RCC 7860 (cell line): ENCODE measurements around the gene ATXN7L1.
A peak's percentile ranks its signal among the peaks of the same experiment; 100 is the strongest.
"Not testable (repeated sequence)": the region's sequence is repeated elsewhere in the genome, so short reads cannot be mapped to it uniquely, and the experiment has no call there.

Experiments
- DNase-seq: peaks from one replicate; pipeline ENCODE4 v3.0.0-alpha.2; 2015; ENCODE audit warnings: low spot score
- FAIRE-seq: peaks from 2 replicates; lab custom pipeline; 2012; peaks lifted over from hg19 to GRCh38; lab: Jason Lieb, UNC

ATXN7L1 gene

DNA sequence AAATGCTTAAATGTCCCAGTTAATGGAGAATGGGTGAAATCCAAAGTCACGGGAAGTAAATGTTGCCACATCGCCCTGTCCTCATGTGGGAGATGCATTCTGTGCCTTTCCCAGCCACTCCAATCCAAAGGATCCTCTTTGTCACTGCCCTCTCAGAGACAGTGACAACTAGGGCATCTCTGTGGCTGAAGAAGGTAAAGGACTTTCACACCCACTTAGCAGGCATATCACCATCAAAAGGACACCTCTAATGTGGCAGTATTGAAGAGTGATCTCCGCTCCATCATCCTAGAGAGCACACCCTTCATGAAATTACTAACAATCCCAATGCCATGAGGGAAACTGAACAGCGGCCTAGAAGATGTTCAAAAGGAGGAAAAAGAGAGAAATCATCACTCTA is 13.6 kb downstream of the ATXN7L1 start:
- FAIRE-seq = no peak

DNA sequence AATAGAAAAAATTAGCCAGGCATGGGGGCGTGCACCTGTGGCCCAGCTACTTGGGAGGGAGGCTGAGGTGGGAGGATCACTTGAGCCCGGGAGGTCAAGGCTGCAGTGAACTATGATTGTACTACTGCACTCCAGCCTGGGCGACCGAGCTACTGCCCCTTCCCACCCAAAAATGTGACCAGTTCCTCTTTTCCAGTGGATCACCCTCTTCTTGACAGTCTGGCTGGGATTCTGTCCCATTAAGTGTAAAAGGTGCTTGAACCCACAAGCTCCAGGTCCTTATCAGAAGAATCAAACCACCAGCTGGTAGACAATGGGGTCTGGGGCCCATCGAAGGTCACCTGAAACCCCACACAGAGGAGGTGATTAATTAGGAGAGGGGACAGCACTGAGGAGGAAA is 14.1 kb downstream of the ATXN7L1 start:
- DNase-seq (no peak), FAIRE-seq (no peak)

More for the DNA sequence above, 13.6 kb downstream of the ATXN7L1 start:
- no peak for DNase-seq

DNA sequence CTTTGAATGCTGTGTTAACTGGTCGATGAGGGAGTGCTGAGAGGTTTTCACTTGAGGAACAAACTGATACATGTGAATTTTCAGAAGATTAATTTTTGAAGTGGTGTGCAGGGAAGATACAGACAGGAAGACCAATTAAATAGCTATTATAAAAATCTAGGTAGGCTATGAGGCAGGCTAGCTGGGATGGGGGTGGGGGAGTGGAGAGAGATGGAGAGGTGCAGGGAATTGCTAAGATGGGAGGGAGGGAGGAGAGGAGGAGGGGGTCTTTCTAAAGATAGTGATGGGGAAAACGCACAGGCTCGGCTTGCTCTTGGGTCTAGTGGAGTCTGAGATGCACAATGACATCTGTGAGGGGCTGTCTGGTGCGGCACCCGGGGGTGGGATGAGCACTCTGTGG is 15.2 kb downstream of the ATXN7L1 start:
- FAIRE-seq (no peak), DNase-seq (no peak)

DNA sequence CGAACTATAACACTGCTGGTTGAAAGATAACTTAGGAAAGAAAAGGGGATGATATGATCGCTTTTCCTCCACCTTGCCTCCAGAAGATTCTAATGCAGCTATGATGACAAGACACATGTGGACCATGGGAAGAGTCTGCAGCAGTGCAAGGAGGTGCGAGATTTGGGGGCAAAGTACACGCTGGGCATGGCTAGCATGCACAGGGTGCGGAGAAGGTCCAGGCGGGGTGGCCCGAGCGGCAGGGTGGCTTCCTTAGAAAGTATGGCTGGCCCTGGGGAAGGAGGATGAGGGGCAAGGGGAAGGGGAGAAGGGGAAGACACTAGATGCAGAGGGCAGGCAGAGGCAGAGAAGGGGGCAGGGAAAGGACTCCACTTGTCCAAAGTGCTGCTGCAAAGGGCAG is 15.6 kb downstream of the ATXN7L1 start:
- FAIRE-seq (no peak), DNase-seq (no peak)

DNA sequence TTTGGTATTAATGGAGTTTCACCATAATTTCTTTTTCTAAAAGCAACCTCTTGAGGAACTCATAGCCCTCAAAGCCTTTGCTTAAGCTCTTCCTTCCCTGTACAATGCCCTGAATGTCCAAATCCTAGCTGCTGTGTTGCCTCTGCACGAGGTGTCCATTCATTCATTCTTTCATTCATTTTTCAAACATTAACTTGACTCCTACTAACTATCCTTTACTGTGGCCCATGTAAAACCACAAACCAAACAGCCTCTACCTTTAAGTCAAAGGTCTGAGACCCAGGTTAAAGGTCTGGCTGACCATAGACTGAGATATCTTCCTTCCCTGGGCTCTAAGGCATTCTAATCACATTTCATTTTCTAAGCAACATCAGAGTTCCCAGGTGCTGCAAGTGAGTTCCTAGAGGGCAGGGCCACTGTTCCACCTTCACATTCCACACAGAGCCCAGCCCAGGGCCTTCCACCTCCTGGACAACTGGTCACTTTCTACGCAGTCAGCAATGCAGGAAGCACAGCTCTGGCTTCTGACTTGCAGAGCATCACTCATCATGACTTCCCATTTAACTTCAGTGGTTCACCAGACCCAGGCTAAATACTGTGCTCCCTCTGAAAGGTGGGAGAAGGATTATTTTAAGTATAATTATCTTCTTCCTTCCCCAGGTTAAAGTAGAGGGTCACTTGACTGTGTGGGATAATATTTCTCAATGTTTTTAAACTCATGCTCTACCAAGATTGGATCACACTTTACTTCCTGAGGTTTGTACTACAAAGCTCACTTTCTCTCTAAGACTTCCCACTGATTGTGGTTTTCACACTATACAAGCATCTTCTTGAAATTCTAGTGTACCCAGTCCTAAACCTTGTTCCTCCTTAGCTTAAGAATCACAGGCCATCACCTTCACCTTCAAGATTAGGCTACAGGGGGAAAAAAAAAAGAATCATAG is 19.1 kb downstream of the ATXN7L1 start:
- no peak for FAIRE-seq
- DNase-seq = no peak

DNA sequence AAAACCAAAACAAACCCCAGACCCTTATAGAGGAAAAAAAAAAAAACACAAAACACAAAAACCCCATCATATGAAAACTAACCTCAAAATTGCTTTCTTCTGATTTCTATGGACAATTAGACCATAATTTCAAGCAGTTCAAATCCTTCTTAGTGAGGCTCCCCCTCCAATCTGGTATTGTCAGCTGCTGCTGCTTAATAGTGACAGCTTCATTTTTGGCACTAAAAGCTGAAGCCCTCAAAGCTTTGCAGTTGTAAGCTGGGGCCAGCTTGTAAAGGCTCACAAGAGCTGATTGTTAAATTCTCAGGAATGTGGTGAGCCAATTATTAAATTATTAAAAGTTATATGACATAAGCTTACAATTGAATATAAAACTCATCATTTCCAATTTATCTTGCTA is 21.9 kb downstream of the ATXN7L1 start:
- FAIRE-seq (no peak), DNase-seq (no peak)

DNA sequence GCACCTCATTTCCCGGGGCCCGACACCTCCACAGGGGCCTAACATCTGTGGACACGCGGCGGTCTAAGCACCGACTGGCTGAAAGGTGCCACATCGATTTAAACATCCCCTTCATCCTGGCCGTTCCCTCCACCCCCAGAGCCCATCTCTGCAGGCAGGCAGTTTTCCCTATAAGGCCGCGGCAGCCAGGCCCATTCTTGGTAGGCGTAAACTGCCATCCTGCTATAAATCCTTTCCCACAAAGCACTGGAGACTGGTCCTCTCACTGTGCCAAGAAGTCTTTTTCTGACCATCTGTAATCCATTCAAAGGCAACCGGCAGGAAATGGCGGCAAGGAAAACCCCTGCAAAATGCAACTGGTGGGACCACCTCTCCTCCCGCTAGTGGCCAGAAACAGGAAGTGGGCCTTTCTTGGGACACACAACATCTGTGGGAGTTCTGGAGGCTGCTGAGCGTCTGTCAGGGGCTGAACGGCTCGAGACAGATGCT is 22.4 kb downstream of the ATXN7L1 start:
- no peak for FAIRE-seq
- DNase-seq = no peak

DNA sequence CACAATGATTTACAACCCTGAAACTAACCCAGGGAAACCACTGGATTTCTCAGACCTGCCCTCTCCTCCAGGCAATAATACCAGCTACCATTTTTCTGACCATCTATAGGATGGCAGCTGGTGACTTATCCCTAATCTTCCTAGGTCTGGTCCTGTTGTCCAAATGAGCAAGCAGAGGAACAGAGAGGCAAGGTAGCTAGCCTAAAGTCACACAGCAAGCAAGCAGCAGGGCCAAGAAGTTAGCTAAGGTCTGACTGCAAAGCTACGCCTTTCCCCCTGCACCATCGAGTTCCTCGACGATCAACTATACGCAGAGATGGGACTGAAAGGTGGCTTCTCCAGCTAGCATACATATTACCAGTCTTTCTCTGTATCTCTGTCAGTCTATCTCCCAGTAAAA is 25.3 kb downstream of the ATXN7L1 start:
- FAIRE-seq = no peak
- DNase-seq = no peak

DNA sequence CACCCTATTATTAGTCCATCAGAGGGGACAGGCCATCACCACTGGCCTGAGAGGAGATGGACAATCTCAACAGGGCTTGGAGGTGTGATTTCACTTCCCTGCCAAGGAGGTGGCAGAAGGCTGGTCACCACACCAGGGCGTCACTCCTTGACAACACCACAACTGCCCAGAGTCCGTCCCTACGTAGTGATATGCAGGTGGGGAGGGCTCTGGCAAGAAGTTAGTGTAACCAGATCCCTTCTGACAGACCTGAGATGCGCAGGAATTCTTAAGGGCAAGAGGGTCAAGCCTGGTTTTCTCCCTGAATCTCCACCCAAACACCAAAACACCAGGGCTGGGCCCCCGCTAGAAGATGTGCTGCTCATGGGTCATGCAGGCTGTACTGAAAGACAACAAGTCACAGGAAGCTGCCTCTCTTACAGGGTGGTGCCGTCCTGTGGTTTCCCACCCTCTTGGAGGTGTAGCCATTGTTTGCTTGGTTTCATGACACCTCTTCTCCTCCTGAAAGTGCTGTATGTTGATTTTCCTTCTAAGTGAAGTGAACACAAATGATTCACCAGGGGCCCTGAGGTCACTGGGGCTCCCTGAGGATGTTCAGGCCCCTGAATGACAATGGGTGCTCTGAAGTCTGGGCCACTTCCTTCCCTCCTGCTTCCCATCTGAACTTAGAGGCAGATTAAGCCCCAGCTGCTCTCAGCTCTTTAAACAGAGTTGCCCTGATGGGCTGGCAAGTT is 27.1 kb downstream of the ATXN7L1 start:
- peak; percentile 60 for DNase-seq
- FAIRE-seq = no peak

DNA sequence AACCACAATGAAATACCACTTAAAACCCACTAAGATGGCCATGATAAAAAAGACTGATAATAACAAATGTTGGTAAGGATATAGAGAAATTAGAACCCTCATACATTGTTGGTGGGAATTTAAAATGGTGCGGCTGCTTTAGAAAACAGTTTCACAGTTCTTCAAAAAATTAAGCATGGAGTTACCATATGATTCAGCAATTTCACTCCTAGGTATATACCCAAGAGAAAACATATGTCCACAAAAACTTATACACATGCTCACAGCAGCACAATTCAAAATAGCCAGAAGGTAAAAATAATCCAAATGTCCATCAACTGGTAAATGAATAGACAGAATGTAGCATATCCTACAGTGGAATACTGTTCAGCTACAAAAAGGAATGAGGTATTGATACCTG is 30.0 kb downstream of the ATXN7L1 start:
- DNase-seq (no peak), FAIRE-seq (no peak)

DNA sequence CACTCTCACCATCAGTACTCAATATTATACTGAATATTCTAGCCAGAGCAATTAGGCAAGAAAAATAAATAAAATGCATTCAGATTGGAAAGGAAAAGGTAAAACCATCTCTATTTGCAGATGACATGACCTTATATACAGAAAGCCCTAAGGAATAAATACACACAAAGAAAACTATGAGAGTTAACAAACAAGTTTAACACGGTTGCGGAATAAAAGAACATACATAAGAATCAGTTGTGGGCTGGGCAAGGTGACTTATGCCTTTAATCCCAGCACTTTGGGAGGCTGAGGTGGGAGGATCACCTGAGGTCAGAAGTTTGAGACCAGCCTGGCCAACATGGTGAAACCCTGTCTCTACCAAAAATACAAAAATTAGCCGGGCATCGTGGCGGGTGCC is 31.7 kb downstream of the ATXN7L1 start:
- not testable (repeated sequence) for FAIRE-seq

DNA sequence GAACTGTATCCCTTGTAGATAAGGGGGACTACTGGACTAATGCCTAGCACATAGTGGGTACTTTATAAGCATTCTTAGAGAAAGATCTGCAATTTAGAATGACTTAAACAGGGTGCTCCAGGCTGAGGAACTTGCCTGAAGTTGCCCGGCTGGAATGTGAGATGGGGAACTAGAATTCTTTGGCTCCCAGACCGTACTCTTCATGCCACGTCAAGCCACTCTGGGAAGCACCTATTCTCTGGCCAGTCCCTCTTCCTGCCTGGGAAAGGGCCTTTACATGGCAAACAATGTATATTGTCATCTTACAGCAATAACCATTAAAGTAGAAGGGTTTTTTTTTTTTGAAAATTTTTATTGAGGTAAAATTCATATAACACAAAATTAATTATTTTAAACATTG is 34.5 kb downstream of the ATXN7L1 start:
- DNase-seq (no peak), FAIRE-seq (no peak)

More for the DNA sequence above, 31.7 kb downstream of the ATXN7L1 start:
- DNase-seq = not testable (repeated sequence)

DNA sequence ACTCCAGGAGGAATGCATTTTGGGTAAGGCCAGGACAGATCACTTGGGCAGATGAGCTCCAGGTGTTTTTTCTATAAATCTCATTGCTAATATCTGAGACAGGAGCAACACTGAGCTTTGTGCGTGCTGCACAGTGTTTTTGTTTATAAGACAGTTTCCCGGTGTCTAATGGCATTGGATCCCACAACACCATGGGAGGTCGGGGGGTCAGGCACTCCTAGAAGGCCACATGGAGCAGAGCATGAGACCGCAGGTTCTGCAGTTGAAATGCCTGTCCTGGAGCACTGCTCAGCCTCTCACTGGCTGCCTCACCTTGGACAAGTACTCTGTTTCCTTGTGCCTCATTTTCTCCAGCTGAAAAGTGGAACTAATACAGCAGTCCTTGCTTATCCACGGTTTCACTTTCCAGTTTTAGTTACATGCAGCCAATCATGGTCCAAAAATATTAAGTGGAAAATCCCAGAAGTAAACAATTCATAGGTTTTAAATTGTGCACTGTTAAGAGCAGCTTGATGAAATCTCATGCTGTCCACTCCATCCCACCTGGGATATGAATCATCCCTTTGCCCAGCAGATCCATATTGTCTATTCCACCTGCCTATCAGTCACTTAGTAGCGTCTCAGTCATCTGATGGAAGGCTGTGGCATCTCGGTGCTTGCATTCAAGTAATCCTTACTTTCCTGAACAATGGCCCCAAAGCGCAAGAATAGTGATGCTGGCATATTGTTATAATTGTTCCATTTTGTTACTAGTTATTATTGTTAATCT is 35.2 kb downstream of the ATXN7L1 start:
- DNase-seq = no peak
- FAIRE-seq = no peak

DNA sequence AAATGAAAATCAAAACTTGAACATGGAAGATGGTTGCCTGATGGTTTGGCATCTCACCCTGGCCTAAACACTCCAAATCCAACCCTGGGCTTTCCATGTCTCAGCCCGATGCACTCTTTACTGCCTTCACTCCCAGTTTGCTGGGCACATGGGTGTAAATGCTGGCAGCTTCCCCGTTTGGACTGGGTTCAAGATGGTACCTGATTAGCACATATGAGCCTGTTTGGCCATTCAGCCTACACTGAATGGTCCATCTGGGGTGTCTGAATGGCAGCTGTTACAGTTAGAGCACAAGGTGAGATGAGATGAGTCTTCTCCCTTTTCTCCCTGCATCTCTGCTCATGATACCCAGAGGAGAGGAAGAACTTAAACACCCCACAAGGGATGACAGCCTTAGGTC is 37.1 kb downstream of the ATXN7L1 start:
- DNase-seq = no peak

DNA sequence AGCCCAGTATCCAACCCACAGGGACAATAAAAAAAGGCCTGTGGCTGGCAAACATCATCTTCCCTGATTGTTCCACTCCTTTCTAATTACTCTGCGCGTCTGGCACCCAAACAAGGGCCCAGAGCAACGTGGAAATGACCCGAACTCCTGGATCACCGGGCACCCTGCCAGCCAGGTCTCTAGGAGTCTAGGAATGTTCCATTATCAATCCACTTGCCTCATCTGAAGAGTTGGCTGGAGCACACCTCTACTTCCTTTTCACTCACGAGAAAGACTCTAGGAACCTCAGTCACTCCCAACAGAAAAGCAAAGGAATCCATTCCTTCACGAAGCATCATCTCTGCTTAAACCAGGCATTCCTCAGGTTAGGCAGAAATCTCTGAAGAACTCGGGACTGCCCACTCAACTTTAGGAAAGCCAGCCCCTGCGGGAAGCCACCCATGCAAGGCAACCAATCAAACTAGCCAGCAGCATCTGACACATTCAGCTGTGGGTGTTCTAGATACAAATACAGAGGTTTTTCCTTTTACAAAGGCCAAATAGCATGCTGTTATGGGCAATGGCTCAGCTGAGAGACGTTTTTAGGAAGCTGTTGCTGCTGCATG is 37.7 kb downstream of the ATXN7L1 start:
- DNase-seq (no peak), FAIRE-seq (no peak)

More for the DNA sequence above, 37.1 kb downstream of the ATXN7L1 start:
- no peak for FAIRE-seq

DNA sequence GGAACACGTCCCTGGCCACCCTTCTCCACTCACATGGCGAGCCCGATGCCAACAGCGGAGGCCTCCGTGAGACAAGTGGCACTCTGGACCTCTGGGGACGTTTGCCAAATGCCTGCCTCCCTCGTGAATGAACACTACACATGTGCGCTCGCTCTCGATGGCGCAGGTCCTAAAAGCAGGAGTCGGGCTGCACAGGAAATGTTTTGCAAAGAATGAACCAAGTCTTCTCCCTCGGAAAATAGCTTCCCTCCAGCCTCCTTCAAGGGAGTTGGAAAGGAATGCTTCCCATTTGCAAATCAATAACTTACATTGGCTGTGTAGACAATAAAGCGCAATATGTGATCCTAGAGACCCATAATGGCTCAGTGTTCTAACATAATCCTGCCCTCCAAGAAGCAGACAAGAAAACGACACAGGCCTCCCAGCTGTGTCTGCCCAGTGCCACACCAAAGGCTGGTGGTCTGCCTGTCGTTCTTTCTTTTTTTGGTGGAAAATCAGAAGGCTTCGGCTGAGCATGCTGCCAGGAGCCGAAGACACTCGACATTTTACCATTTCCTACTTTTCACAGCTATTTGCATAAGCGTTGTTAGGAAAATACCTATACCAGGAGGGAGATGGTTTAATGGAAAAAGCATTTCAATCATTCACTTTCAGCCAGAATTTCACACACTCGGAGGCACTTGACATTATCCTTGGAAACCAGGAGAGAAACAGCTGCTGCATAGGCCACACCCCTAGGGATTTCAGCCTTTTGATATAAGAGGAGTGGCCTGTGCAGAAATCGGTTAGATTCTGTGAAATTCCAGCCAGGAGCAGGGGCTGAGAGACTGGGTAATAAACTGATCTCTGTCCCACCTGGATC is 38.4 kb downstream of the ATXN7L1 start:
- FAIRE-seq (no peak), DNase-seq (no peak)

DNA sequence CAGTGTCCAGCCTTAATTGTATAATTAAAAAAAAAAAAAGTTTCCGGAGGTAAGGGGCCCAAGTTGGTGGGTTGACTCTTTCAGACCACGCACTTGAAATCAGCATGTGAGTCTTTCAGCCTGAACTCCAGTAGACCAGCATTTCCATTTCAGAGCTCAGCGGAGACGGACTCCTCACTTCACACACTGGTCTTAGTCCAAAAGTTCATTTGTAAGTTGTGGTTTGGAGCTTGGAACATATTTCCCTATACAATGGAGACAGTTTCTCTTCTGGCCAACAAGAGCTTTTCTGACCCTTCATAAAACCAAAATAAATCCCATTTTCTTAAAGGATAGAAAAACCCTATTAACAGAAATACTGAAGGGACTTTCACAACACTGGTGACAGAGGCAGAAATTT is 41.0 kb downstream of the ATXN7L1 start:
- DNase-seq (no peak), FAIRE-seq (no peak)

DNA sequence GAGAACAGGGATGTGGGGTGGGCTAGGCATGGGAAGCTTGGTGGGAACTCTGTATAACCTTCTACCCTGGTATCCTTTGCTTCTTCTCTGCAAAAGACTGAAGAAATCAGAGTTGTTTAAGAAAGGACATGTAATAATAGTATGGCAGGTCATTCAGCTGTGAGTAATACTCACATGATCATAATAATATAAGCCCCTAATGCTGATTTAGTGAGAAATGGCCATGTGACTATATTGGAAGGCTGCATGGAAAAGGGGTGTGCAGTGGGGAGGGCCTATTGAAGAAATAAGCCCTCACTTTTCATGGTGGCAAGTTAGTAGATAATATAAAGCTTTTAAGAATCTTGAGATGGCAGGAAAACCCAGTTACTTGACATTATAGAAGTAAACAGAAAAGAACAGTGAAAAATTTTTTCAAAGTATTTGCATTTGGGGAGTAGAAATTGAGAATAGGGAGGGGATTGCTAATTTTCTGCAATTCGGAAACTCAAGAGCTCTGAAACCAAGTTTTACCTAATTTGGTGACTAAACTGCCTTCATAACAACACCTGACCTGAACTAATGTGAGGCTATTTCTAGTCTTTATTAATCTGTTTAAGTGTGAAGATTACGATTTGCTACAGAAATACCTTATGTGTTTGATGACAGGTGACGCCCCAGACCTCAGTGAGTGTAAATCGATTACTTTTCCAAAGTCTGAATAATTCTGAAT is 44.4 kb downstream of the ATXN7L1 start:
- DNase-seq (no peak), FAIRE-seq (no peak)

DNA sequence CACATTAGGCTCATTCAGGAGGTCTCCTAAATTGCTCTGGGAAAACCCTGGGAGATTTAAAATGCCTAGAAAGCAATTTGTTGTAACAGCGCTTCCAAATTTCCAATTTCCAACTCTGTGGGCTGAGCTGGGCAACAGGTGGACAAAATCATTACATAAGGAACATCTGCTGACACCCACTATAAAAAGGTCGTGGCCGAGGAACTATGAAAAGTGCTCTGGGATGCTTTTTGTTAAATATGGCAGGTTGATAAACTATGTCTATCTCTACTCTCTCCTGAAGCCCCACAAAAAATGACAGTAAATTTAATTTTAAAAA is 45.1 kb downstream of the ATXN7L1 start:
- DNase-seq (no peak), FAIRE-seq (no peak)
